Skin of body (tissue), 2 donors: ENCODE results near the gene MESD. TPM values are rescaled to one million over a fixed set of nuclear protein-coding genes. Genes with fewer than 3 reads are reported as not detected.
"Not testable (repeated sequence)": the region's sequence is repeated elsewhere in the genome, so short reads cannot be mapped to it uniquely, and the experiment has no call there.

Experiments used
- DNase-seq: peaks from one replicate; lab custom pipeline; 2025; lab: John Stamatoyannopoulos, UW
- total RNA-seq: library from RNA; depleted of rRNA; stranded (reverse); fragments of >200 nt; gene quantifications from one replicate; pipeline ENCODE4 v1.2.3, GENCODE V29; 2014

MESD gene
- total RNA-seq, 1 donor from 2014 or later = 18.4 TPM

GRCh38 chr15:80966431-80967197 lies 23.0 kb downstream of the MESD start:
- no peak for DNase-seq

- DNase-seq = not testable (repeated sequence)
Observed at GRCh38 chr15:80965454-80965853, 24.2 kb downstream of the MESD start.

GRCh38 chr15:80958818-80959495 lies 30.7 kb downstream of the MESD start:
- DNase-seq = no peak

- no peak for DNase-seq
Observed at GRCh38 chr15:80957976-80958375, 31.6 kb downstream of the MESD start.

- no peak for DNase-seq
Observed at GRCh38 chr15:80957556-80957955, 32.1 kb downstream of the MESD start.

GRCh38 chr15:80955571-80956452 lies 33.8 kb downstream of the MESD start:
- not testable (repeated sequence) for DNase-seq

- no peak for DNase-seq
Observed at GRCh38 chr15:80953953-80954778, 35.5 kb downstream of the MESD start.

- no peak for DNase-seq
Observed at GRCh38 chr15:80953001-80953952, 36.3 kb downstream of the MESD start.

- DNase-seq = no peak
Observed at GRCh38 chr15:80951941-80952340, 37.7 kb downstream of the MESD start.

GRCh38 chr15:80950291-80951078 lies 39.1 kb downstream of the MESD start:
- DNase-seq = no peak

GRCh38 chr15:80949756-80950155 lies 39.9 kb downstream of the MESD start:
- DNase-seq = no peak

GRCh38 chr15:80948651-80949292 lies 40.8 kb downstream of the MESD start:
- no peak for DNase-seq

- DNase-seq = no peak
Observed at GRCh38 chr15:80946576-80946975, 43.0 kb downstream of the MESD start.

GRCh38 chr15:80945605-80946004 lies 44.0 kb downstream of the MESD start:
- DNase-seq = no peak

GRCh38 chr15:80944818-80945217 lies 44.8 kb downstream of the MESD start:
- DNase-seq = no peak

- no peak for DNase-seq
Observed at GRCh38 chr15:80942746-80943565, 46.7 kb downstream of the MESD start.

GRCh38 chr15:80942266-80942665 lies 47.4 kb downstream of the MESD start:
- DNase-seq = no peak

GRCh38 chr15:80940851-80941250 lies 48.8 kb downstream of the MESD start:
- no peak for DNase-seq
